IMR-90 (cell line): ENCODE measurements around the gene HYAL2. TPM values are rescaled to one million over a fixed set of nuclear protein-coding genes. Genes with fewer than 3 reads are reported as not detected.
A peak's percentile ranks its signal among the peaks of the same experiment; 100 is the strongest.

Experiments
- ATAC-seq: fragments of 200-7000 bp; cut with Tn5 transposase; 2 replicates; pipeline ENCODE4 v1.9.1; 2020; ENCODE audit warnings: low read depth, mild to moderate bottlenecking, moderate library complexity
- BruUV-seq: library from RNA; stranded (reverse); fragments of 400-500 nt; replicated peaks from 2 replicates; lab custom pipeline; 2021; lab: Mats Ljungman, UMichigan
- CTCF ChIA-PET: fragments of 300-600 bp; formaldehyde crosslinking; extraction: SDS; loops from one replicate; lab custom pipeline; 2021; ENCODE audit warnings: antibody characterized with exemption; lab: Yijun Ruan, JAX
- POLR2A ChIA-PET: fragments of 300-600 bp; sonication (Branson Sonifier 250); formaldehyde crosslinking; loops from one replicate; lab custom pipeline; 2022; ENCODE audit warnings: antibody characterized with exemption; ENCODE audit not compliant: unreplicated experiment; lab: Charles Lee
- DNase-seq: peaks from one replicate; pipeline ENCODE4 v3.0.0; 2013
- H2AFZ ChIP-seq: replicated peaks from 2 replicates; pipeline ENCODE3; 2013; ENCODE audit warnings: low read length, mild to moderate bottlenecking; ENCODE audit not compliant: poor library complexity
- H2AK5ac ChIP-seq: 2 replicates; pipeline ENCODE4 v1.6.1; 2013; ENCODE audit warnings: low read depth, low read length, inconsistent platforms
- H2AK9ac ChIP-seq: replicated peaks from 2 replicates; pipeline ENCODE3; 2013; ENCODE audit warnings: mild to moderate bottlenecking, low read depth, low read length, moderate library complexity; ENCODE audit not compliant: poor library complexity
- H2BK120ac ChIP-seq: 2 replicates; pipeline ENCODE4 v1.6.1; 2013; ENCODE audit warnings: low read depth, low read length, inconsistent platforms
- H2BK15ac ChIP-seq: 3 replicates; pipeline ENCODE4 v1.6.1; 2013; ENCODE audit warnings: low read depth, low read length, inconsistent platforms
- H2BK20ac ChIP-seq: 2 replicates; pipeline ENCODE4 v1.6.1; 2013; ENCODE audit warnings: low read depth, mild to moderate bottlenecking, inconsistent platforms, low read length, moderate library complexity
- H2BK5ac ChIP-seq: 2 replicates; pipeline ENCODE4 v1.6.1; 2013; ENCODE audit warnings: mild to moderate bottlenecking, low read depth, low read length, inconsistent platforms; ENCODE audit not compliant: poor library complexity, severe bottlenecking
- H3K14ac ChIP-seq: replicated peaks from 2 replicates; pipeline ENCODE4 v1.6.1; 2013; ENCODE audit warnings: low read depth, low read length, inconsistent platforms
- H3K18ac ChIP-seq: 2 replicates; pipeline ENCODE4 v1.6.1; 2013; ENCODE audit warnings: low read depth, low read length, control low read depth
- H3K23ac ChIP-seq: 2 replicates; pipeline ENCODE4 v1.6.1; 2013; ENCODE audit warnings: low read depth, low read length, inconsistent platforms
- H3K27ac ChIP-seq: 2 replicates; pipeline ENCODE4 v1.5.1; 2013; ENCODE audit warnings: mild to moderate bottlenecking, control low read depth, low read length; ENCODE audit not compliant: insufficient read depth
- H3K27me3 ChIP-seq: 2 replicates; pipeline ENCODE4 v1.6.1; 2013; ENCODE audit warnings: low read length; ENCODE audit not compliant: control insufficient read depth, insufficient read depth
- H3K36me3 ChIP-seq: 2 replicates; pipeline ENCODE4 v1.6.1; 2013; ENCODE audit warnings: low read length, mixed read lengths; ENCODE audit not compliant: control insufficient read depth, insufficient read depth
- H3K4ac ChIP-seq: 2 replicates; pipeline ENCODE4 v1.6.1; 2013; ENCODE audit warnings: low read depth, low read length, inconsistent platforms
- H3K4me1 ChIP-seq: 2 replicates; pipeline ENCODE4 v1.6.1; 2013; ENCODE audit warnings: low read length, mixed read lengths; ENCODE audit not compliant: control insufficient read depth, insufficient read depth
- H3K4me2 ChIP-seq: 2 replicates; pipeline ENCODE4 v1.6.1; 2013; ENCODE audit warnings: low read depth, mild to moderate bottlenecking, control low read depth, low read length, moderate library complexity
- H3K4me3 ChIP-seq: 2 replicates; pipeline ENCODE4 v1.5.1; 2013; ENCODE audit warnings: low read depth, mild to moderate bottlenecking, control low read depth, low read length, moderate library complexity; ENCODE audit not compliant: insufficient read depth
- H3K56ac ChIP-seq: 2 replicates; pipeline ENCODE4 v1.6.1; 2013; ENCODE audit warnings: low read length, inconsistent platforms; ENCODE audit not compliant: insufficient read depth; ENCODE audit errors: extremely low read depth
- H3K79me1 ChIP-seq, 2 experiments: 2 replicates each; pipeline ENCODE4 v1.6.1; 2013; ENCODE audit warnings: low read length in 2 of 2, inconsistent platforms in 1 of 2, low read depth in 1 of 2
- H3K9ac ChIP-seq: 2 replicates; pipeline ENCODE4 v1.6.1; 2013; ENCODE audit warnings: low read depth, low read length, control low read depth
- H3K9me1 ChIP-seq: 2 replicates; pipeline ENCODE4 v1.6.1; 2013; ENCODE audit warnings: low read length, inconsistent platforms; ENCODE audit not compliant: insufficient read depth
- H3K9me3 ChIP-seq: 2 replicates; pipeline ENCODE4 v1.6.1; 2013; ENCODE audit warnings: low read length; ENCODE audit not compliant: control insufficient read depth, insufficient read depth
- H4K20me1 ChIP-seq: 2 replicates; pipeline ENCODE4 v1.6.1; 2013; ENCODE audit warnings: low read length, inconsistent platforms; ENCODE audit not compliant: insufficient read depth
- H4K5ac ChIP-seq: 2 replicates; pipeline ENCODE4 v1.6.1; 2013; ENCODE audit warnings: mild to moderate bottlenecking, low read depth, low read length, control low read depth
- H4K8ac ChIP-seq, 2 experiments: 2 replicates each; pipeline ENCODE4 v1.6.1; 2013; ENCODE audit warnings: low read depth in 2 of 2, low read length in 2 of 2, control low read depth in 1 of 2, inconsistent platforms in 1 of 2
- H4K91ac ChIP-seq: 2 replicates; pipeline ENCODE4 v1.6.1; 2013; ENCODE audit warnings: low read depth, low read length, inconsistent platforms; ENCODE audit not compliant: insufficient read depth
- BHLHE40 ChIP-seq: fragments of 150-350 bp; IDR thresholded peaks from 2 replicates; pipeline ENCODE4 v1.6.1; 2016; ENCODE audit warnings: mild to moderate bottlenecking, low read depth, low read length
- CEBPB ChIP-seq: IDR thresholded peaks from 2 replicates; pipeline ENCODE4 v1.6.1; 2012; ENCODE audit warnings: low read depth, low read length, improper control_type of control experiment
- CHD1 ChIP-seq: IDR thresholded peaks from 2 replicates; pipeline ENCODE4 v1.6.1; 2012; ENCODE audit warnings: low read depth, low read length, improper control_type of control experiment
- MAZ ChIP-seq: IDR thresholded peaks from 2 replicates; pipeline ENCODE4 v1.6.1; 2012; ENCODE audit warnings: low read depth, mild to moderate bottlenecking, low read length, improper control_type of control experiment, moderate library complexity, borderline replicate concordance
- MXI1 ChIP-seq: IDR thresholded peaks from 2 replicates; pipeline ENCODE4 v1.6.1; 2012; ENCODE audit warnings: low read depth, mild to moderate bottlenecking, low read length, moderate library complexity, borderline replicate concordance
- POLR2A ChIP-seq: IDR thresholded peaks from 2 replicates; pipeline ENCODE4 v1.6.1; 2012; ENCODE audit warnings: mild to moderate bottlenecking, low read depth, low read length
- RAD21 ChIP-seq: IDR thresholded peaks from 2 replicates; pipeline ENCODE4 v1.6.1; 2012; ENCODE audit warnings: low read length, improper control_type of control experiment
- RCOR1 ChIP-seq: IDR thresholded peaks from 2 replicates; pipeline ENCODE4 v1.6.1; 2012; ENCODE audit warnings: mild to moderate bottlenecking, low read length, improper control_type of control experiment; ENCODE audit not compliant: insufficient replicate concordance
- WGBS, 2 experiments: methylation state at CpG; one replicate each; pipeline versions ENCODE4 v1.1.5 to v1.1.7; 2013; ENCODE audit warnings: missing lambda C conversion rate in 2 of 2; ENCODE audit not compliant: insufficient read length in 1 of 2; ENCODE audit errors: extremely low coverage in 2 of 2; 5-methylcytosine and 5-hydroxymethylcytosine counted together
- dilution Hi-C: fragments of 300-500 bp; cut with HindIII; formaldehyde crosslinking; loops from one replicate; pipeline ENCODE4 v1.14.3; 2018; ENCODE audit warnings: low sequenced_read_pairs; ENCODE audit not compliant: unreplicated experiment
- in situ Hi-C: fragments of 300-500 bp; cut with MboI; formaldehyde crosslinking; loops from 3 replicates; pipeline ENCODE4 v1.14.3; 2019; ENCODE audit warnings: low sequenced_read_pairs, inconsistent platforms, mixed read lengths
- intact Hi-C: fragments of 100-400 bp; cut with micrococcal nuclease; formaldehyde crosslinking; loops from 2 replicates; pipeline ENCODE4 v1.10.0; 2022
- polyA plus RNA-seq, 3 experiments: library from polyadenylated mRNA; depleted of rRNA; stranded (reverse); fragments of >200 nt; gene quantifications; 2 replicates each; pipeline ENCODE4 v1.2.3, GENCODE V29; 2012; ENCODE audit warnings: low replicate concordance in 1 of 3
- total RNA-seq: library from RNA; depleted of rRNA; stranded (reverse); fragments of >200 nt; gene quantifications from 2 replicates; pipeline ENCODE4 v1.2.3, GENCODE V29; 2012

The HYAL2 gene
- total and polyA plus RNA-seq, 2 of the 4 experiments (the other 2 are of a cell fraction): 56.8 to 104 TPM

GRCh38 chr3:50359760-50360110 lies 37.2 kb upstream of the HYAL2 start:
- no peak overlapping the region for H3K56ac ChIP-seq
- no peak overlapping the region for H2BK15ac ChIP-seq
- 20% methylated on average over 1 of the region's 8 CpGs; no CpG with 5 or more reads in 1 of the 2 experiments for WGBS, 2 experiments
- intact Hi-C loops: no loop called here
- no peak overlapping the region for H3K18ac ChIP-seq
- POLR2A ChIA-PET: no interaction called here
- peak overlapping the region; percentile 99 for H2AK9ac ChIP-seq
- in situ Hi-C loops: no loop called here
- no peak overlapping the region for H2BK20ac ChIP-seq
- H3K14ac ChIP-seq: no peak overlapping the region
- H3K9ac ChIP-seq: no peak overlapping the region
- H4K5ac ChIP-seq: peak overlapping the region; percentile 69
- H3K4ac ChIP-seq: peak overlapping the region; percentile 55; the same call in 1 of the 2 replicates
- peaks cover 42% of the 10 kb centered on the region for H4K20me1 ChIP-seq
- no TSS peak for BruUV-seq
- H3K36me3 ChIP-seq: peaks cover 26% of the 10 kb centered on the region
- no peak overlapping the region for H2AK5ac ChIP-seq
- H3K4me1 ChIP-seq: peaks cover 26% of the 10 kb centered on the region
- no peak for TF ChIP-seq MXI1
- no peak for TF ChIP-seq CHD1
- no peak for TF ChIP-seq RCOR1
- no peak for TF ChIP-seq POLR2A
- TF ChIP-seq MAZ: no peak
- TF ChIP-seq BHLHE40: no peak
- no peak for TF ChIP-seq RAD21
- no peak for TF ChIP-seq CEBPB
- no peak overlapping the region for H2BK5ac ChIP-seq
- H3K23ac ChIP-seq: no peak overlapping the region
- H2AFZ ChIP-seq: peak overlapping the region; percentile 97
- H4K91ac ChIP-seq: peak overlapping the region; percentile 26
- H4K8ac ChIP-seq: peak overlapping the region; percentile 56 to 90
- H2BK120ac ChIP-seq: no peak overlapping the region
- peak; percentile 1; the same call in 1 of the 2 replicates for ATAC-seq
- H3K9me3 ChIP-seq: no peaks in the 10 kb centered on the region
- H3K9me1 ChIP-seq: peaks cover 20% of the 10 kb centered on the region
- H3K4me2 ChIP-seq: peak overlapping the region; percentile 57
- no peaks in the 10 kb centered on the region for H3K27me3 ChIP-seq
- H3K4me3 ChIP-seq: peak overlapping the region; percentile 19; the same call in 1 of the 2 replicates
- H3K27ac ChIP-seq: no peak overlapping the region
- dilution Hi-C loops: no loop called here
- CTCF ChIA-PET: no interaction called here
- no peak for DNase-seq
- H3K79me1 ChIP-seq: peaks cover 0 to 49% of the 10 kb centered on the region in 2 experiments; a peak in 2 of 4 replicates
